HEK293T (cell line): ENCODE measurements around the gene AMN1.
"Not testable (repeated sequence)": the region's sequence is repeated elsewhere in the genome, so short reads cannot be mapped to it uniquely, and the experiment has no call there.

ENCODE experiments used
- CTCF ChIA-PET: fragments of 350-600 bp; formaldehyde crosslinking; extraction: SDS; loops from one replicate; lab custom pipeline; 2021; ENCODE audit warnings: antibody characterized with exemption, inconsistent platforms; lab: Yijun Ruan, JAX
- POLR2A ChIA-PET: fragments of 350-600 bp; formaldehyde crosslinking; extraction: SDS; loops from one replicate; lab custom pipeline; 2020; ENCODE audit warnings: antibody characterized with exemption, inconsistent platforms; lab: Yijun Ruan, JAX
- DNase-seq: peaks from one replicate; pipeline ENCODE4 v3.0.0; 2012; ENCODE audit warnings: mixed read lengths; ENCODE audit errors: extremely low spot score
- ARNT ChIP-seq: fragments of 450-650 bp; IDR thresholded peaks from 2 replicates; pipeline ENCODE4 v1.6.1; 2017; ENCODE audit warnings: mild to moderate bottlenecking
- BHLHE40 ChIP-seq: fragments of 450-650 bp; IDR thresholded peaks from 2 replicates; pipeline ENCODE4 v1.6.1; 2016; ENCODE audit warnings: mild to moderate bottlenecking, moderate library complexity, borderline replicate concordance
- CTBP1 ChIP-seq: fragments of 450-650 bp; IDR thresholded peaks from 2 replicates; pipeline ENCODE4 v1.6.1; 2016; ENCODE audit warnings: borderline replicate concordance
- ELF4 ChIP-seq: fragments of 450-650 bp; IDR thresholded peaks from 2 replicates; pipeline ENCODE4 v1.6.1; 2017; ENCODE audit warnings: antibody characterized with exemption
- FOXA1 ChIP-seq: fragments of 450-650 bp; IDR thresholded peaks from 2 replicates; pipeline ENCODE4 v1.6.1; 2016; ENCODE audit warnings: mild to moderate bottlenecking
- FOXK2 ChIP-seq: fragments of 450-650 bp; IDR thresholded peaks from 2 replicates; pipeline ENCODE4 v1.6.1; 2016; ENCODE audit warnings: mild to moderate bottlenecking
- FOXM1 ChIP-seq: fragments of 450-650 bp; IDR thresholded peaks from 2 replicates; pipeline ENCODE4 v1.6.1; 2017; ENCODE audit warnings: mild to moderate bottlenecking, borderline replicate concordance
- HDGF ChIP-seq: fragments of 450-650 bp; IDR thresholded peaks from 2 replicates; pipeline ENCODE4 v1.6.1; 2017; ENCODE audit warnings: antibody characterized with exemption, borderline replicate concordance
- L3MBTL2 ChIP-seq: fragments of 450-650 bp; conservative IDR thresholded peaks from 2 replicates; pipeline ENCODE4 v1.6.1; 2016; ENCODE audit warnings: mild to moderate bottlenecking
- LEF1 ChIP-seq: fragments of 450-650 bp; IDR thresholded peaks from 2 replicates; pipeline ENCODE4 v1.6.1; 2017; ENCODE audit warnings: mild to moderate bottlenecking, borderline replicate concordance
- NFRKB ChIP-seq: fragments of 450-650 bp; IDR thresholded peaks from 2 replicates; pipeline ENCODE4 v1.6.1; 2016; ENCODE audit warnings: mild to moderate bottlenecking, moderate library complexity
- SP1 ChIP-seq: fragments of 450-650 bp; IDR thresholded peaks from 2 replicates; pipeline ENCODE4 v1.6.1; 2017
- SUZ12 ChIP-seq: fragments of 450-650 bp; IDR thresholded peaks from 2 replicates; pipeline ENCODE4 v1.6.1; 2016; ENCODE audit warnings: mild to moderate bottlenecking
- TARDBP ChIP-seq: fragments of 450-650 bp; IDR thresholded peaks from 2 replicates; pipeline ENCODE4 v1.6.1; 2016
- ZNF384 ChIP-seq: fragments of 450-650 bp; IDR thresholded peaks from 2 replicates; pipeline ENCODE4 v1.6.1; 2016
- TF ChIP-seq, protein P1 (sequence below): fragments of 450-650 bp; IDR thresholded peaks from 2 replicates; pipeline ENCODE4 v1.6.1; 2016

AMN1 gene

DNA sequence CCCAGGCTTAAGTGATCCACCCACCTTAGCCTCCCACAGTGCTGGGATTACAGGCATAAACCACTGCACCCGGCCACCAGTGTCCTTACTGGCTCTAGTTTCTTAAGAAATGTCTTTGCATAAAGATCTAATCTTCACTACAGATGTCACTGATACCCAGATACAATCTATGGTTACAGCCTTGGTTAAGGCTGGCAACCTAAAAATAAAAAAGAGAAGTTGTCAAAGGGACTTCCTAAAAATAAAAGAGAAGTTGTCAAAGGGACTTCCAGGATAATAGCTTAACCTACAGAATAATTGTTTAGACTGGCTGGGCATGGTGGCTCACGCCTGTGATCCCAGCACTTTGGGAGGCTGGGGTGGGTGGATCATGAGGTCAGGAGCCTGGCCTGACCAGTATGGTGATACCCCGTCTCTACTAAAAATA lies 41.7 kb downstream of the AMN1 start:
- POLR2A ChIA-PET: no interaction called here
- TF ChIP-seq LEF1 (no peak), FOXA1 (no peak), BHLHE40 (no peak), ZNF384 (no peak), L3MBTL2 (no peak), ELF4 (no peak), ARNT (no peak), SP1 (no peak), FOXK2 (no peak), HDGF (no peak), TARDBP (no peak), SUZ12 (no peak), NFRKB (no peak), FOXM1 (no peak), CTBP1 (no peak)
- TF ChIP-seq, protein P1, sequence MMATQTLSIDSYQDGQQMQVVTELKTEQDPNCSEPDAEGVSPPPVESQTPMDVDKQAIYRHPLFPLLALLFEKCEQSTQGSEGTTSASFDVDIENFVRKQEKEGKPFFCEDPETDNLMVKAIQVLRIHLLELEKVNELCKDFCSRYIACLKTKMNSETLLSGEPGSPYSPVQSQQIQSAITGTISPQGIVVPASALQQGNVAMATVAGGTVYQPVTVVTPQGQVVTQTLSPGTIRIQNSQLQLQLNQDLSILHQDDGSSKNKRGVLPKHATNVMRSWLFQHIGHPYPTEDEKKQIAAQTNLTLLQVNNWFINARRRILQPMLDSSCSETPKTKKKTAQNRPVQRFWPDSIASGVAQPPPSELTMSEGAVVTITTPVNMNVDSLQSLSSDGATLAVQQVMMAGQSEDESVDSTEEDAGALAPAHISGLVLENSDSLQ: no peak
- DNase-seq: no peak
- CTCF ChIA-PET: no interaction called here

DNA sequence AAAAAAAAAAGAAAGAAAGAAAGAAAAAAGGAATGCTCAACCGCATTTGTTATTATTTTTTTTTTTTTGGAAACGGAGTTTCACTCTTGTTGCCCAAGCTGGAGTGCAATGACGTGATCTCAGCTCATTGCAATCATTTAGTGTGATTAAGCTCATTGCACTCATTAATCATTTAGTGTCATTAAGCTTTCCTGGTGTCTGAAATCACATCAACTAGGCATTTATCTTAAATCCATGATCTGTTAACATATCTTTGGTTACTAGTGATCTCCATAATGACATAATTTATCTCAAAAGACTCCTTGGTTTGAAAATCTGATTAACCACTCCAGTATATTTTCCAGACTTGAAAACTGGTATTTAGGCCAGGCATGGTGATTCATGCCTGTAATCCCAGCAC lies 43.0 kb downstream of the AMN1 start:
- no peak for TF ChIP-seq ELF4
- TF ChIP-seq, protein P1: no peak
- no peak for TF ChIP-seq NFRKB
- no peak for TF ChIP-seq LEF1
- TF ChIP-seq ARNT: no peak
- CTCF ChIA-PET: no interaction called here
- POLR2A ChIA-PET: no interaction called here
- no peak for DNase-seq

DNA sequence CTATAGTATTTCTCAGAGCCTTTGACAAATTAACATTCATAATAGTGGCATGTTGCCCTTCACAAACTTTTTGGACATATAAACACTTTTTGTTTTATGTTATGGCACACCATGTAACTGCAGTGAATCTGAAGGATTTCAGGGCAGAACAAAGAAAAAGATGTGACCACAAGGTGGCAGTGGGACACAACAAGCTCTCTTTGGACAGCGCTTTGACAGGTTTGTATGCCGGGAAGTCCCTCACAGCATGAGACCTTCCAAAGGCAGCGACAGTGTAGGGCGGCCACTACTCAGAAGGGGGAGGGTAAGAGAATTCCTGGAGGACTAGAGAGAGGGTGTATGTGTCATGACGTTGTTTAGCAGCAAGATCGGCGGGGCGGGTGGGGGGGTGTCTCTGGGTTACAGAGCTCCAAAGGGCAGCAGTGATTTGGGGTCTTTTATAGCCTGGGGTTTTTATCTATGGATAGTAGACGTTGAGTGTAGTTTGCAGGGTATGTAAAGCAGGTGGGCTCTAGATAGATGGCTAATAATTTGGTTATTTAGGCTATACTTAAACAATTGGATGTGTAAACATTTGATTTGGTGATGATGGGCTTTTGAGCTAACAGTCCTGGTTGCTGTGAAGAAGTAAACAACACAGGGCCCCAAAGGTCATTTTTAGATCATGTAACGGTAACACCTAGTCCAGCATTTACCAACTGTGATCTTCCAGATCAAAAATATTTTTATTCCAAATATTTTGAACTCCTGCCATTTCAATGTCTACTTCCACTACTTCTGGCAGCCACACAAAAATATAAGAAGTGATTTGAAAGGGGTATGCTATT lies 46.5 kb downstream of the AMN1 start:
- POLR2A ChIA-PET: no interaction called here
- CTCF ChIA-PET: interaction anchor here (0.6 to 0.8 kb wide), 4 partner anchors 11 to 560 kb away, joined by 3 to 4 read pairs (median 3); no protein-coding TSS in a partner anchor
- no peak for TF ChIP-seq HDGF
- no peak for TF ChIP-seq SP1
- TF ChIP-seq, protein P1: no peak
- TF ChIP-seq ELF4: no peak
- TF ChIP-seq ARNT: no peak
- no peak for TF ChIP-seq NFRKB
- no peak for TF ChIP-seq FOXK2
- no peak for TF ChIP-seq ZNF384
- TF ChIP-seq TARDBP: no peak
- no peak; the same call in 1 of the 2 replicates for TF ChIP-seq CTBP1
- no peak for TF ChIP-seq L3MBTL2
- TF ChIP-seq LEF1: no peak
- no peak for TF ChIP-seq FOXA1
- no peak for TF ChIP-seq BHLHE40
- TF ChIP-seq FOXM1: no peak
- DNase-seq: peak; percentile 67

DNA sequence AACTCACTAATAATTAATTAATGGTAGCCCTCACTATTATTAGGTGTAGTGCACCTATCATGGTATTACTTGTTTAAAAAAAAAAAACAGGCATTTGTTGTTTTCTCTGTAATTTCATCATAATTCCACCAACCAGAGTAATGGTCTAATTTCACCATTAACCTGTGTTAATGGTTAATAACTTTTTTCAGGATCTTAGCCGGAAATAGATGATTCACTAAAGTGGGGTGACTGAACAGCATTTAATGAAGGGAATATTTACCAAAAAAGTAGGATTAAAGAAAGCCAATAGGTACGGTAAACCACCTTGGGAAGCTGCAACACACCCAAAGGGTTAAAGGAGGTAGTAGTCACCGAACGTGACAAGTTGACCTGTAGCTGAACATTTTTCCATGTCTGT lies 56.3 kb downstream of the AMN1 start:
- no peak for TF ChIP-seq HDGF
- TF ChIP-seq LEF1: no peak
- TF ChIP-seq TARDBP: no peak
- no peak for TF ChIP-seq FOXA1
- no peak for TF ChIP-seq CTBP1
- TF ChIP-seq ELF4: no peak
- TF ChIP-seq FOXM1: no peak
- TF ChIP-seq NFRKB: no peak
- no peak for TF ChIP-seq L3MBTL2
- TF ChIP-seq ZNF384: no peak
- TF ChIP-seq SUZ12: no peak
- TF ChIP-seq, protein P1: no peak
- TF ChIP-seq FOXK2: no peak
- no peak for TF ChIP-seq ARNT
- TF ChIP-seq SP1: no peak
- no peak for TF ChIP-seq BHLHE40
- no peak for DNase-seq
- ChIA-PET POLR2A (interaction anchor here (1.2 kb wide), 1 partner anchor 13 kb away, joined by 3 read pairs; no protein-coding TSS in a partner anchor), CTCF (no interaction called here)

DNA sequence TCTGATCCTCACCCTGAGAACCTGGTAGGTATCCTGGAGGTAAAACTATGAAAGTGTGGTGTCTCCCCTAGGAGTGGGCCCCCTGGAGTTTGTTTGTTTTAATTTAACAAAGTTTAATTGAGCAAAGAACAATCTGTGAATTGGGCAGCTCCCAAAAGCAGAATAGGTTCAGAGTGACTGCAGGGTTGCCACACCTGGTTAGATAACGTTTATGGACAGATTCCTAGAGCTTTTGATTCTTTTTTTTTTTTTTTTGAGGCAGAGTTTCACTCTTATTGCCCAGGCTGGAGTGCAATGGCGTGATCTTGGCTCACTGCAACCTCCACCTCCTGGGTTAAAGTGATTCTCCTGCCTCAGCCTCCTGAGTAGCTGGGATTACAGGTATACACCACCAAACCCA lies 59.2 kb downstream of the AMN1 start:
- POLR2A ChIA-PET: interaction anchor here (2.1 kb wide), 1 partner anchor 11 kb away, joined by 8 read pairs; no protein-coding TSS in a partner anchor
- CTCF ChIA-PET: not testable (repeated sequence)

More for the DNA sequence above, 59.2 kb downstream of the AMN1 start:
- not testable (repeated sequence) for DNase-seq
